H9 (cell line): ENCODE results near the gene FAM149B1. TPM values are rescaled to one million over a fixed set of nuclear protein-coding genes. Genes with fewer than 3 reads are reported as not detected.

Experiments used
- DNase-seq: peaks from one replicate; pipeline ENCODE4 v3.0.0-alpha.2; 2017
- H2AFZ ChIP-seq: one replicate; pipeline ENCODE4 v1.6.1; 2013; ENCODE audit warnings: mild to moderate bottlenecking, low read length, control low read depth, moderate library complexity
- H2AK5ac ChIP-seq: 2 replicates; pipeline ENCODE4 v1.6.1; 2013; ENCODE audit warnings: low read length, control low read depth, mixed read lengths; ENCODE audit not compliant: insufficient read length
- H2BK120ac ChIP-seq: one replicate; pipeline ENCODE4 v1.6.1; 2013; ENCODE audit warnings: low read depth, mild to moderate bottlenecking, low read length, control low read depth, inconsistent platforms; ENCODE audit not compliant: poor library complexity, severe bottlenecking
- H2BK12ac ChIP-seq: 2 replicates; pipeline ENCODE4 v1.6.1; 2013; ENCODE audit warnings: low read length, control low read depth, mixed read lengths, low read depth; ENCODE audit not compliant: insufficient read length
- H2BK15ac ChIP-seq: 2 replicates; pipeline ENCODE4 v1.6.1; 2013; ENCODE audit warnings: low read depth, low read length, control low read depth
- H2BK20ac ChIP-seq: one replicate; pipeline ENCODE4 v1.6.1; 2013; ENCODE audit warnings: low read depth, mild to moderate bottlenecking, low read length, control low read depth, inconsistent platforms; ENCODE audit not compliant: poor library complexity, severe bottlenecking
- H2BK5ac ChIP-seq: 2 replicates; pipeline ENCODE4 v1.6.1; 2013; ENCODE audit warnings: low read length, control low read depth, mixed read lengths; ENCODE audit not compliant: insufficient read length
- H3K14ac ChIP-seq: 2 replicates; pipeline ENCODE4 v1.6.1; 2013; ENCODE audit warnings: low read length, control low read depth; ENCODE audit not compliant: insufficient read depth
- H3K18ac ChIP-seq: 2 replicates; pipeline ENCODE4 v1.6.1; 2013; ENCODE audit warnings: low read depth, mild to moderate bottlenecking, mixed read lengths, low read length, control low read depth; ENCODE audit not compliant: insufficient read length
- H3K23ac ChIP-seq: 2 replicates; pipeline ENCODE4 v1.6.1; 2013; ENCODE audit warnings: low read length, control low read depth, mixed read lengths, low read depth; ENCODE audit not compliant: insufficient read length
- H3K23me2 ChIP-seq: 2 replicates; pipeline ENCODE4 v1.6.1; 2013; ENCODE audit warnings: low read depth, mild to moderate bottlenecking, mixed read lengths, low read length, control low read depth; ENCODE audit not compliant: insufficient read length, poor library complexity, severe bottlenecking
- H3K27ac ChIP-seq: 2 replicates; pipeline ENCODE4 v1.5.1; 2013; ENCODE audit warnings: low read length, control low read depth, mixed read lengths, low read depth; ENCODE audit not compliant: insufficient read length
- H3K27me3 ChIP-seq: 2 replicates; pipeline ENCODE4 v1.6.1; 2013; ENCODE audit warnings: low read length, control low read depth, inconsistent platforms; ENCODE audit not compliant: insufficient read depth
- H3K4ac ChIP-seq: 2 replicates; pipeline ENCODE4 v1.6.1; 2013; ENCODE audit warnings: low read depth, mild to moderate bottlenecking, control low read depth, inconsistent platforms, low read length, moderate library complexity
- H3K4me1 ChIP-seq: 2 replicates; pipeline ENCODE4 v1.6.1; 2013; ENCODE audit warnings: low read length, control low read depth, inconsistent platforms; ENCODE audit not compliant: insufficient read depth
- H3K4me2 ChIP-seq: 2 replicates; pipeline ENCODE4 v1.6.1; 2013; ENCODE audit warnings: low read length, control low read depth, mixed read lengths; ENCODE audit not compliant: insufficient read length, insufficient read depth
- H3K56ac ChIP-seq: 2 replicates; pipeline ENCODE4 v1.6.1; 2013; ENCODE audit warnings: low read depth, mild to moderate bottlenecking, mixed read lengths, low read length, control low read depth; ENCODE audit not compliant: insufficient read length
- H3K79me1 ChIP-seq: 2 replicates; pipeline ENCODE4 v1.6.1; 2013; ENCODE audit warnings: low read depth, mild to moderate bottlenecking, moderate library complexity, low read length, control low read depth, inconsistent platforms; ENCODE audit not compliant: insufficient read depth, poor library complexity, severe bottlenecking
- H3K79me2 ChIP-seq: 2 replicates; pipeline ENCODE4 v1.6.1; 2013; ENCODE audit warnings: low read length, control low read depth, inconsistent platforms; ENCODE audit not compliant: insufficient read depth
- H3K9ac ChIP-seq: 2 replicates; pipeline ENCODE4 v1.6.1; 2013; ENCODE audit warnings: low read length, control low read depth, mixed read lengths; ENCODE audit not compliant: insufficient read length; ENCODE audit errors: extremely low read depth
- H3K9me3 ChIP-seq: one replicate; pipeline ENCODE4 v1.6.1; 2013; ENCODE audit warnings: low read depth, low read length, inconsistent platforms; ENCODE audit not compliant: control insufficient read depth
- H3T11ph ChIP-seq: one replicate; pipeline ENCODE4 v1.6.1; 2013; ENCODE audit warnings: mild to moderate bottlenecking, low read length, control low read depth, inconsistent platforms
- H4K20me1 ChIP-seq: one replicate; pipeline ENCODE4 v1.6.1; 2013; ENCODE audit not compliant: control insufficient read depth, insufficient read length, insufficient read depth
- H4K5ac ChIP-seq: 2 replicates; pipeline ENCODE4 v1.6.1; 2013; ENCODE audit warnings: low read depth, mild to moderate bottlenecking, mixed read lengths, low read length, control low read depth; ENCODE audit not compliant: insufficient read length
- H4K8ac ChIP-seq: replicated peaks from 2 replicates; pipeline ENCODE4 v1.6.1; 2013; ENCODE audit warnings: low read length, control low read depth, mixed read lengths, low read depth; ENCODE audit not compliant: insufficient read length
- H4K91ac ChIP-seq: 2 replicates; pipeline ENCODE4 v1.6.1; 2013; ENCODE audit warnings: low read depth, mild to moderate bottlenecking, moderate library complexity, mixed read lengths, low read length, control low read depth; ENCODE audit not compliant: insufficient read length
- H3K27ac Mint-ChIP-seq, 3 experiments: 2 replicates in 2 of 3; 3 replicates in 1 of 3; pipeline ENCODE4 v1.8.0; 2020 to 2021; ENCODE audit warnings: mixed read lengths in 3 of 3, mild to moderate bottlenecking in 1 of 3, moderate library complexity in 1 of 3
- H3K27me3 Mint-ChIP-seq: 2 replicates; pipeline ENCODE4 v1.8.0; 2021; ENCODE audit warnings: low read depth, mild to moderate bottlenecking, moderate library complexity, mixed read lengths
- H3K36me3 Mint-ChIP-seq, 3 experiments: 2 replicates in 2 of 3; 3 replicates in 1 of 3; pipeline ENCODE4 v1.8.0; 2020 to 2021; ENCODE audit warnings: low read depth in 3 of 3, mixed read lengths in 3 of 3; ENCODE audit not compliant: insufficient read depth in 1 of 3
- H3K4me1 Mint-ChIP-seq, 2 experiments: 2 replicates each; pipeline ENCODE4 v1.8.0; 2020; ENCODE audit warnings: mixed read lengths in 2 of 2
- H3K4me3 Mint-ChIP-seq, 2 experiments: 2 replicates in 1 of 2; 3 replicates in 1 of 2; pipeline ENCODE4 v1.8.0; 2020 to 2021; ENCODE audit warnings: mild to moderate bottlenecking in 2 of 2, mixed read lengths in 2 of 2, moderate library complexity in 1 of 2
- H3K9me3 Mint-ChIP-seq, 2 experiments: 2 replicates in 1 of 2; 3 replicates in 1 of 2; pipeline ENCODE4 v1.8.0; 2020; ENCODE audit warnings: mild to moderate bottlenecking in 2 of 2, mixed read lengths in 2 of 2, moderate library complexity in 1 of 2
- WGBS: extraction: QIAGEN DNeasy Blood & Tissue Kit; methylation state at CpG from one replicate; pipeline ENCODE4 v1.1.7; 2013; ENCODE audit warnings: missing lambda C conversion rate, low lambda C conversion rate, mixed read lengths; ENCODE audit not compliant: insufficient read length; ENCODE audit errors: extremely low coverage; 5-methylcytosine and 5-hydroxymethylcytosine counted together
- total RNA-seq: library from RNA; stranded (reverse); gene quantifications from 2 replicates; pipeline ENCODE4 v1.2.1, GENCODE V29; 2021
- TF ChIP-seq, protein P1 (sequence below): fragments of 200-600 bp; sonication (generic); conservative IDR thresholded peaks from 3 replicates; pipeline ENCODE4 v1.8.0; 2021; ENCODE audit warnings: antibody characterized with exemption, mild to moderate bottlenecking

The FAM149B1 gene
- total RNA-seq, 1 experiment from 2014 or later, result 17.9 TPM

- Histone ChIP-seq H2AFZ (no peak overlapping the region), H2BK5ac (no peak overlapping the region), H3K4me2 (no peak overlapping the region), H3K27ac (no peak overlapping the region), H4K5ac (no peak overlapping the region), H3K56ac (no peak overlapping the region), H3K4ac (no peak overlapping the region), H3K4me1 (no peaks in the 10 kb centered on the region), H2BK12ac (no peak overlapping the region), H4K91ac (no peak overlapping the region), H3K9me3 (no peaks in the 10 kb centered on the region), H3K79me2 (no peaks in the 10 kb centered on the region), H2BK120ac (no peak overlapping the region), H3K27me3 (no peaks in the 10 kb centered on the region), H3K9ac (no peak overlapping the region), H3K14ac (no peak overlapping the region), H2BK15ac (no peak overlapping the region), H3K18ac (no peak overlapping the region), H2AK5ac (no peak overlapping the region), H3K23me2 (no peaks in the 10 kb centered on the region), H4K20me1 (no peaks in the 10 kb centered on the region), H2BK20ac (no peak overlapping the region), H4K8ac (no peak overlapping the region), H3K23ac (no peak overlapping the region), H3T11ph (no peak overlapping the region), H3K79me1 (no peaks in the 10 kb centered on the region)
- H3K27ac Mint-ChIP-seq, result no peak overlapping the region
- WGBS, result no CpG with 5 or more reads among the region's 3 CpGs
- H3K9me3 Mint-ChIP-seq, result peaks cover 12 to 14% of the 10 kb centered on the region in 2 experiments
- TF ChIP-seq, protein P1, sequence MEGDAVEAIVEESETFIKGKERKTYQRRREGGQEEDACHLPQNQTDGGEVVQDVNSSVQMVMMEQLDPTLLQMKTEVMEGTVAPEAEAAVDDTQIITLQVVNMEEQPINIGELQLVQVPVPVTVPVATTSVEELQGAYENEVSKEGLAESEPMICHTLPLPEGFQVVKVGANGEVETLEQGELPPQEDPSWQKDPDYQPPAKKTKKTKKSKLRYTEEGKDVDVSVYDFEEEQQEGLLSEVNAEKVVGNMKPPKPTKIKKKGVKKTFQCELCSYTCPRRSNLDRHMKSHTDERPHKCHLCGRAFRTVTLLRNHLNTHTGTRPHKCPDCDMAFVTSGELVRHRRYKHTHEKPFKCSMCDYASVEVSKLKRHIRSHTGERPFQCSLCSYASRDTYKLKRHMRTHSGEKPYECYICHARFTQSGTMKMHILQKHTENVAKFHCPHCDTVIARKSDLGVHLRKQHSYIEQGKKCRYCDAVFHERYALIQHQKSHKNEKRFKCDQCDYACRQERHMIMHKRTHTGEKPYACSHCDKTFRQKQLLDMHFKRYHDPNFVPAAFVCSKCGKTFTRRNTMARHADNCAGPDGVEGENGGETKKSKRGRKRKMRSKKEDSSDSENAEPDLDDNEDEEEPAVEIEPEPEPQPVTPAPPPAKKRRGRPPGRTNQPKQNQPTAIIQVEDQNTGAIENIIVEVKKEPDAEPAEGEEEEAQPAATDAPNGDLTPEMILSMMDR, result no peak
- H3K36me3 Mint-ChIP-seq, result no peaks in the 10 kb centered on the region; a peak in 2 of 7 replicates
- DNase-seq, result no peak
- peaks cover 15% of the 10 kb centered on the region for H3K27me3 Mint-ChIP-seq
- H3K4me3 Mint-ChIP-seq, result no peak overlapping the region
- no peaks in the 10 kb centered on the region for H3K4me1 Mint-ChIP-seq
These were observed 125.5 kb downstream of the FAM149B1 start for GRCh38 chr10:73293461-73293860.

Other genes with a start within 250 kb of the FAM149B1 start
- not detected in 2 replicates for gene PLA2G12B, start 213.3 kb upstream of the FAM149B1 start, total RNA-seq
- 47.8 and 48.6 TPM in 2 replicates for gene P4HA1, start 71.3 kb upstream of the FAM149B1 start, total RNA-seq
- 1.5 and 1.6 TPM in 2 replicates for gene NUDT13, start 57.7 kb upstream of the FAM149B1 start, total RNA-seq
- 39.9 and 41.6 TPM in 2 replicates for gene ECD, start 111 bp upstream of the FAM149B1 start, total RNA-seq
- gene DNAJC9, start 79.1 kb downstream of the FAM149B1 start, total RNA-seq, result 45.7 and 47.7 TPM in 2 replicates
- gene MRPS16, start 84.5 kb downstream of the FAM149B1 start, total RNA-seq, result 122 and 128 TPM in 2 replicates
- 0.24 and 0.26 TPM in 2 replicates for gene CFAP70, start 190.7 kb downstream of the FAM149B1 start, total RNA-seq
- 77.6 and 84.6 TPM in 2 replicates for gene ANXA7, start 245.9 kb downstream of the FAM149B1 start, total RNA-seq